Activated CD8-positive, alpha-beta T cell treated with anti-CD3 and anti-CD28 coated beads for 36 hours (primary cell): ENCODE measurements around the gene ZC3HAV1. TPM values are rescaled to one million over a fixed set of nuclear protein-coding genes. Genes with fewer than 3 reads are reported as not detected.
"Not testable (repeated sequence)": the region's sequence is repeated elsewhere in the genome, so short reads cannot be mapped to it uniquely, and the experiment has no call there.

Source experiments
- ATAC-seq: fragments of 200-7000 bp; cut with Tn5 transposase; one replicate; pipeline ENCODE4 v1.10.0; 2021; ENCODE audit warnings: mild to moderate bottlenecking, moderate library complexity
- CTCF ChIA-PET: fragments of 350-600 bp; sonication (Branson Sonifier 250); formaldehyde crosslinking; loops from one replicate; lab custom pipeline; 2021; ENCODE audit warnings: antibody characterized with exemption; lab: Charles Lee
- POLR2A ChIA-PET: fragments of 350-600 bp; sonication (Branson Sonifier 250); formaldehyde crosslinking; loops from one replicate; lab custom pipeline; 2021; ENCODE audit warnings: antibody characterized with exemption; lab: Charles Lee
- DNase-seq: peaks from one replicate; pipeline ENCODE4 v3.0.0-alpha.2; 2020
- H3K27ac Mint-ChIP-seq: one replicate; pipeline ENCODE4 v1.8.0; 2021; ENCODE audit warnings: mild to moderate bottlenecking, mixed read lengths
- H3K27me3 Mint-ChIP-seq: one replicate; pipeline ENCODE4 v1.8.0; 2021; ENCODE audit warnings: mixed read lengths
- H3K36me3 Mint-ChIP-seq: one replicate; pipeline ENCODE4 v1.8.0; 2021; ENCODE audit warnings: low read depth, mixed read lengths
- H3K4me1 Mint-ChIP-seq: one replicate; pipeline ENCODE4 v1.8.0; 2021; ENCODE audit warnings: low read depth, mixed read lengths
- H3K4me3 Mint-ChIP-seq: one replicate; pipeline ENCODE4 v1.8.0; 2021; ENCODE audit warnings: mild to moderate bottlenecking, moderate library complexity, mixed read lengths
- H3K9me3 Mint-ChIP-seq: one replicate; pipeline ENCODE4 v1.8.0; 2021; ENCODE audit warnings: mixed read lengths
- intact Hi-C: fragments of 100-400 bp; cut with micrococcal nuclease; formaldehyde crosslinking; loops from one replicate; pipeline ENCODE4 v1.10.0; 2022
- total RNA-seq, 2 experiments: library from RNA; stranded (reverse); gene quantifications; one replicate each; pipeline ENCODE4 v1.2.3, GENCODE V29; 2021
- TF ChIP-seq, protein P1 (sequence below): fragments of 200-600 bp; IDR thresholded peaks from one replicate; pipeline ENCODE4 v1.8.0; 2022; ENCODE audit warnings: antibody characterized with exemption, mild to moderate bottlenecking

Gene ZC3HAV1
- total RNA-seq, 2 experiments from 2014 or later = 125 to 128 TPM

DNA sequence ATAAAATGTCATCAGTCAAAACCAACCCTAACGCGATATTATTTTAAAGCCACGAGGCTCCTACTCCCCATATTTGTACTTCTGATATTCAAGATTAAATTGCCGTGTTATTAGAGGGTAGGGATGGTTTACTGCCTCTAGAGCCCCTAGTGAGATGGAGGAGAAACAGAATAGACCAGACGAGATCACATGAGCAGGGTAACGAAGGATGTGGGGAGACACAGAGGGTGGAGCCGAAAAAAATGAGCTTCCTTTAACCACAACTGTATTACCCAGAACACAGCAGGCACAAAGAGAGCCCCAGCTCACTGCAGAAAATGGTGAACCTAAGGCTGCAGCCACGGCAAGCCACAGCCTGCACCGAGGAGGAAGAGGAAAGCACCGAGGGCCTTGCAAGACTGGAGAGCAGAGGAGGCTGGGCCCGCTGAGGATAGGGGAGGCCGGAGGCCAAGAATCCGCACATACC is 14.3 kb downstream of the ZC3HAV1 start:
- Mint-ChIP-seq H3K4me1 (peaks cover 83% of the 10 kb centered on the region), H3K36me3 (peaks cover 87% of the 10 kb centered on the region), H3K27me3 (no peaks in the 10 kb centered on the region), H3K4me3 (peak overlapping the region; percentile 76), H3K9me3 (no peaks in the 10 kb centered on the region), H3K27ac (peak overlapping the region; percentile 95)
- DNase-seq = peak; percentile 85
- TF ChIP-seq, protein P1, sequence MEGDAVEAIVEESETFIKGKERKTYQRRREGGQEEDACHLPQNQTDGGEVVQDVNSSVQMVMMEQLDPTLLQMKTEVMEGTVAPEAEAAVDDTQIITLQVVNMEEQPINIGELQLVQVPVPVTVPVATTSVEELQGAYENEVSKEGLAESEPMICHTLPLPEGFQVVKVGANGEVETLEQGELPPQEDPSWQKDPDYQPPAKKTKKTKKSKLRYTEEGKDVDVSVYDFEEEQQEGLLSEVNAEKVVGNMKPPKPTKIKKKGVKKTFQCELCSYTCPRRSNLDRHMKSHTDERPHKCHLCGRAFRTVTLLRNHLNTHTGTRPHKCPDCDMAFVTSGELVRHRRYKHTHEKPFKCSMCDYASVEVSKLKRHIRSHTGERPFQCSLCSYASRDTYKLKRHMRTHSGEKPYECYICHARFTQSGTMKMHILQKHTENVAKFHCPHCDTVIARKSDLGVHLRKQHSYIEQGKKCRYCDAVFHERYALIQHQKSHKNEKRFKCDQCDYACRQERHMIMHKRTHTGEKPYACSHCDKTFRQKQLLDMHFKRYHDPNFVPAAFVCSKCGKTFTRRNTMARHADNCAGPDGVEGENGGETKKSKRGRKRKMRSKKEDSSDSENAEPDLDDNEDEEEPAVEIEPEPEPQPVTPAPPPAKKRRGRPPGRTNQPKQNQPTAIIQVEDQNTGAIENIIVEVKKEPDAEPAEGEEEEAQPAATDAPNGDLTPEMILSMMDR = no peak
- POLR2A ChIA-PET = interaction anchor here (0.7 to 5.7 kb wide), 14 partner anchors 8 to 136 kb away, joined by 3 to 71 read pairs (median 4); partner anchors contain the start of gene UBN2
- CTCF ChIA-PET = interaction anchor here (0.8 to 2.9 kb wide), 8 partner anchors 9 to 136 kb away, joined by 3 to 35 read pairs (median 4); partner anchors contain the start of gene UBN2
- intact Hi-C loops = no loop called here
- peak; percentile 82 for ATAC-seq

DNA sequence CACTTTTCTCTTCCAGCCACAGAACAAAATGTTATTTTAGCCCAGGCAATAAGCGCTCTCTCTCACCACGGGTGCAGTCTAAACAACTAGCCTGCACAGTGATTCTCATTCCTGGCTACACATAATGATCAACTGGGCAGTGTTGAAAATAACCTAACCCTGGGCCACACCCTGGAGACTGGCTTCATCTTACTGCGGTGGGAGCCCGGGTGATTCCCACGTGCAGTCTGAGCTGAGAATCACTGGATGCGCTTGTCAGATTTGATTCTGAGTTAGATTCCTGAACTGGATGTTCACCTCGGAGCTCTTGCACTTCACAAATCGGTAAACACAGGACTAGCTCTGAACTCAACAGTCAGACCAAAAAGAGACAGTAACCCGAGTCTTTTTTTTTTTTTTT is 14.9 kb downstream of the ZC3HAV1 start:
- Mint-ChIP-seq H3K9me3 (no peaks in the 10 kb centered on the region), H3K4me1 (peaks cover 81% of the 10 kb centered on the region), H3K27ac (peak overlapping the region; percentile 95), H3K27me3 (no peaks in the 10 kb centered on the region), H3K4me3 (peak overlapping the region; percentile 76), H3K36me3 (peaks cover 84% of the 10 kb centered on the region)
- CTCF ChIA-PET = interaction anchor here (1.0 to 2.9 kb wide), 9 partner anchors 9 to 53 kb away, joined by 3 to 35 read pairs (median 4); no protein-coding TSS in a partner anchor
- POLR2A ChIA-PET = interaction anchor here (0.8 to 5.7 kb wide), 12 partner anchors 9 to 137 kb away, joined by 3 to 71 read pairs (median 4); partner anchors contain the start of gene UBN2
- DNase-seq (peak; percentile 41), ATAC-seq (peak; percentile 1)
- intact Hi-C loops = no loop called here
- TF ChIP-seq, protein P1 = no peak

DNA sequence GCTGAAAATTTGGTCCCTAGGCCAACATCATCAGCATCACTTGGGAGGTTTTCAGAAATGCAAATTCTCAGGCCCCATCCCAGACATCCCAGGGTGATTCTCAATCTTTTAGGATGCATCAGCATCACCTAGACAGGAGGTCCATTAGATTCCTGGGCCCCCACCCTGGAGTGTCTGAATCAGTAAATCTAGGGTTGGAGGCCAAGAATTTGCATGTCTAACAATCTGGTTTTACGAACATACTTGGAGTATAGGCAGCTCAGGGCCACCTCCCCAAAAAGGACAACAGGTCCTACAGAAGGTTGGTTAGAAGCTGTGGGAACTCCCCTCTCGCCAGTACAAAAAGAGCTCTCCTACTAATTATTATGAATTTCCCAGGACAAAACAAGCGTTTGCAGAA is 15.5 kb downstream of the ZC3HAV1 start:
- intact Hi-C loops = no loop called here
- CTCF ChIA-PET = interaction anchor here (1.0 to 2.9 kb wide), 7 partner anchors 8 to 53 kb away, joined by 3 to 35 read pairs (median 4); no protein-coding TSS in a partner anchor
- DNase-seq (no peak), ATAC-seq (no peak)
- peak overlapping the region; percentile 76 for H3K4me3 Mint-ChIP-seq
- peaks cover 3% of the 10 kb centered on the region for H3K9me3 Mint-ChIP-seq
- H3K27me3 Mint-ChIP-seq = no peaks in the 10 kb centered on the region
- H3K36me3 Mint-ChIP-seq = peaks cover 84% of the 10 kb centered on the region
- peaks cover 81% of the 10 kb centered on the region for H3K4me1 Mint-ChIP-seq
- peak overlapping the region; percentile 95 for H3K27ac Mint-ChIP-seq
- POLR2A ChIA-PET = interaction anchor here (0.7 to 5.7 kb wide), 9 partner anchors 9 to 139 kb away, joined by 3 to 71 read pairs (median 15); a partner anchor contains a TSS
- TF ChIP-seq, protein P1 = no peak

DNA sequence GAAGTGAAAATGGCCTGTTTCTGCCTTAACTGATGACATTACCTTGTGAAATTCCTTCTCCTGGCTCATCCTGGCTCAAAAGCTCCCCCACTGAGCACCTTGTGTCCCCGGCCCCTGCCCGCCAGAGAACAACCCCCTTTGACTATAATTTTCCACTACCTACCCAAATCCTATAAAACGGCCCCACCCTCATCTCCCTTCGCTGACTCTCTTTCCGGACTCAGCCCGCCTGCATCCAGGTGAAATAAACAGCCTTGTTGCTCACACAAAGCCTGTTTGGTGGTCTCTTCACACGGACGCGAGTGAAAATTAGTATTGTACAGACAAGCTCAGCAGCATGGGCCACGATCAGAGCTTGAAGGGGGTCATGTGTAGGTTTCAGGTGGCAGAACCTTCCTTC is 16.0 kb downstream of the ZC3HAV1 start:
- Mint-ChIP-seq H3K36me3 (peaks cover 83% of the 10 kb centered on the region), H3K27ac (peak overlapping the region; percentile 95), H3K4me3 (peak overlapping the region; percentile 76), H3K4me1 (peaks cover 78% of the 10 kb centered on the region)
- DNase-seq = peak; percentile 69
- H3K27me3 Mint-ChIP-seq, H3K9me3 Mint-ChIP-seq, ATAC-seq, intact Hi-C loops: not testable (repeated sequence)
- POLR2A ChIA-PET = interaction anchor here (0.7 to 5.7 kb wide), 6 partner anchors 8 to 139 kb away, joined by 3 to 71 read pairs (median 16); a partner anchor contains a TSS
- CTCF ChIA-PET = interaction anchor here (1.0 to 2.9 kb wide), 5 partner anchors 8 to 52 kb away, joined by 3 to 35 read pairs (median 6); no protein-coding TSS in a partner anchor

DNA sequence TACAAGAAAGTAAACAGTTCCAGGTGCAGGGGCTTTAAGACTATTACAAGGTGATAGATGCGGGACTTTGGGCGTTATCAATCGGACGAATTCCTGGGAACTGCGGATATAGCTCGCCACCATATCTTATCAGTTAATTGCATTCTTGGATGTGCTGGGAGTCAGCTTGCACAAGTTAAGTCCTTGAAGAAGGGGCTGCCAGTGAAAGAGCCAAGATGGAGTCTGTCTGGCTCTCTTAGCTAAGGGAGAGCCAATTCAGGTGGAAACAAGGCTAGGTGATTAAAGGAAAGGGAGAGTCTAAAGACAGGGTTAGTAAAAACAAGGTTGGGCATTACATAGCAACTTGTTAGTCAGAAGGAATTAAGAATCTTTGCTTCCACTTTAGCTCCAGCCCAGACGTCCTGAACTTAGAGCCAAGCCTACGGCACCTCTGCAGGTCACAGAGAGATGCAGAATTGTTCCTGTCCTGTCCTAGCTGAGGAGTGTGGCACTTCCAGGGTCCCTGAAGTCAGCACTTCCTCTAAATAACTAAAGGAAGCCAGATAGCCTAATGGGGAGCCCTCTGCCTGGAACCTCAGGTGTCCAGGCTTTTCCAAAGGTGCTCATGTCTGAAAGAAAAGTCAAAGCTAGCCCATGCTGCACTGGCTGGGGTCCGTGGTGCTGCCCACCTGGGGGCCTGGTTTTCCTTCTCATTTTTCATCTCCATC is 17.3 kb downstream of the ZC3HAV1 start:
- Mint-ChIP-seq H3K9me3 (peaks cover 12% of the 10 kb centered on the region), H3K4me1 (peaks cover 82% of the 10 kb centered on the region), H3K4me3 (peak overlapping the region; percentile 76), H3K27ac (peak overlapping the region; percentile 95), H3K36me3 (peaks cover 89% of the 10 kb centered on the region), H3K27me3 (no peaks in the 10 kb centered on the region)
- POLR2A ChIA-PET = interaction anchor here (0.8 to 5.7 kb wide), 3 partner anchors 8 to 15 kb away, joined by 4 to 71 read pairs (median 5); no protein-coding TSS in a partner anchor
- intact Hi-C loops = no loop called here
- no peak for ATAC-seq
- CTCF ChIA-PET = interaction anchor here (1.2 to 1.5 kb wide), 2 partner anchors 8 to 11 kb away, joined by 3 to 5 read pairs; no protein-coding TSS in a partner anchor
- TF ChIP-seq, protein P1 = no peak
- no peak for DNase-seq
